ENCODE data around the gene CNIH2.

DNA sequence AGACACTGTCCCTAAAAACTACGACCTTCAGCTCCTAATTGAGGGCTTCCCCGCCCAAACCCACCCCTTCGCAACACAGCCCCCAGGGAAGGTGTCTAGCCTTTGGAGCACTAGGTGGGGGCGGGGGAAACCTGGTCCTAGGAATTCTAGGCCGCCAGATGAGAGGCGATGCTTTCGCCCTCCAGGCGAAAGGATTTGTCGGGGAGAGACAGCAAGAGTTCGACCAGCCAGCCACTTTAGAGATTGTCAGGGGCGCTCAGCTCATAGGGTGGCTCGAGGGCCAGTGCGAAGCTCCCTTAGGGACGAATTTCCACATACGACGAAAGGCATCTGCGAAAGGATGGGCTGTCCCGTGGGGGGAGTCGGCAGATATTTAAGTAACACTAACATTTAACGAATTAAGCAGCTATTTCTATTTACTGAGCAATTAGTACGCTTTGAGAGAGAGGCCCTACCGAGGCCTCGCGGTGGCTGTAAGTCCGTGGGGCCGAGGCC is 33.5 kb downstream of the CNIH2 start:
- TF ChIP-seq, protein P1, sequence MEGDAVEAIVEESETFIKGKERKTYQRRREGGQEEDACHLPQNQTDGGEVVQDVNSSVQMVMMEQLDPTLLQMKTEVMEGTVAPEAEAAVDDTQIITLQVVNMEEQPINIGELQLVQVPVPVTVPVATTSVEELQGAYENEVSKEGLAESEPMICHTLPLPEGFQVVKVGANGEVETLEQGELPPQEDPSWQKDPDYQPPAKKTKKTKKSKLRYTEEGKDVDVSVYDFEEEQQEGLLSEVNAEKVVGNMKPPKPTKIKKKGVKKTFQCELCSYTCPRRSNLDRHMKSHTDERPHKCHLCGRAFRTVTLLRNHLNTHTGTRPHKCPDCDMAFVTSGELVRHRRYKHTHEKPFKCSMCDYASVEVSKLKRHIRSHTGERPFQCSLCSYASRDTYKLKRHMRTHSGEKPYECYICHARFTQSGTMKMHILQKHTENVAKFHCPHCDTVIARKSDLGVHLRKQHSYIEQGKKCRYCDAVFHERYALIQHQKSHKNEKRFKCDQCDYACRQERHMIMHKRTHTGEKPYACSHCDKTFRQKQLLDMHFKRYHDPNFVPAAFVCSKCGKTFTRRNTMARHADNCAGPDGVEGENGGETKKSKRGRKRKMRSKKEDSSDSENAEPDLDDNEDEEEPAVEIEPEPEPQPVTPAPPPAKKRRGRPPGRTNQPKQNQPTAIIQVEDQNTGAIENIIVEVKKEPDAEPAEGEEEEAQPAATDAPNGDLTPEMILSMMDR (conservative IDR thresholded peaks at IDR 0.05; ENCODE audit: low read length) = no peak; the same call in 1 of the 2 replicates
- TF ChIP-seq EZH2phosphoT487 (IDR thresholded peaks at IDR 0.05; ENCODE audit: borderline replicate concordance) = no peak

Measured in Loucy (cell line).